ENCODE measurements around the gene SVEP1. TPM values are rescaled to one million over a fixed set of nuclear protein-coding genes. Genes with fewer than 3 reads are reported as not detected.
A peak's percentile ranks its signal among the peaks of the same experiment; 100 is the strongest.

The SVEP1 gene
- total RNA-seq, 1 donor from 2014 or later, result 0.56 TPM

DNA sequence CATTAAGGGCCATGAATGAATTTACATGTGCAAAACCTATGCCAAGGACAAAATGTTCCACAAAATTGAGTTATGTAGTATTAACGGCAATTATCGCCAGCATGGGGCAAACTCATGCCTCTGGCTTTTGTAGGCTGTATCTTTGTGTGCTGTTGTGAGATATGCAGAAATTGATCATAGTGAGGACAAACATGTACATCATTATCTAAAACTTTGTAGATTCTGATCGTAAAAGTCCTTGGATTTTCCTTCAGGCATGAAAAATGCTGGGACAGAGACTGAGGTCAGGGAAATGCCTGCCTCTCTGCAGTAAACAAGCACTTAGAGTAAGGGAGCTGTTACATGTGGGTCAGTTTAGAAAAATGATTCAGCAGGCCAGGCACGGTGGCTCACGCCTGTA, 236.0 kb downstream of the SVEP1 start:
- Histone ChIP-seq H3K36me3 (no peaks in the 10 kb centered on the region), H3K9me3 (ENCODE audit: low read depth) (no peaks in the 10 kb centered on the region), H3K4me3 (no peak overlapping the region), H3K79me2 (ENCODE audit: low read depth) (no peaks in the 10 kb centered on the region), H3K27ac (no peak overlapping the region), H4K20me1 (ENCODE audit: low read depth) (no peaks in the 10 kb centered on the region), H3K9ac (no peak overlapping the region), H3F3A (ENCODE audit: low read depth) (no peaks in the 10 kb centered on the region), H2AFZ (replicated peaks) (no peak overlapping the region), H3K4me1 (no peaks in the 10 kb centered on the region), H3K4me2 (no peak overlapping the region), H3K27me3 (no peaks in the 10 kb centered on the region)
- no peak overlapping the region for H3K4me3 Mint-ChIP-seq
- H3K9me3 Mint-ChIP-seq, result no peaks in the 10 kb centered on the region
- H3K4me1 Mint-ChIP-seq, result no peaks in the 10 kb centered on the region
- no peak for DNase-seq (ENCODE audit: low spot score)
- TF ChIP-seq, protein P1, sequence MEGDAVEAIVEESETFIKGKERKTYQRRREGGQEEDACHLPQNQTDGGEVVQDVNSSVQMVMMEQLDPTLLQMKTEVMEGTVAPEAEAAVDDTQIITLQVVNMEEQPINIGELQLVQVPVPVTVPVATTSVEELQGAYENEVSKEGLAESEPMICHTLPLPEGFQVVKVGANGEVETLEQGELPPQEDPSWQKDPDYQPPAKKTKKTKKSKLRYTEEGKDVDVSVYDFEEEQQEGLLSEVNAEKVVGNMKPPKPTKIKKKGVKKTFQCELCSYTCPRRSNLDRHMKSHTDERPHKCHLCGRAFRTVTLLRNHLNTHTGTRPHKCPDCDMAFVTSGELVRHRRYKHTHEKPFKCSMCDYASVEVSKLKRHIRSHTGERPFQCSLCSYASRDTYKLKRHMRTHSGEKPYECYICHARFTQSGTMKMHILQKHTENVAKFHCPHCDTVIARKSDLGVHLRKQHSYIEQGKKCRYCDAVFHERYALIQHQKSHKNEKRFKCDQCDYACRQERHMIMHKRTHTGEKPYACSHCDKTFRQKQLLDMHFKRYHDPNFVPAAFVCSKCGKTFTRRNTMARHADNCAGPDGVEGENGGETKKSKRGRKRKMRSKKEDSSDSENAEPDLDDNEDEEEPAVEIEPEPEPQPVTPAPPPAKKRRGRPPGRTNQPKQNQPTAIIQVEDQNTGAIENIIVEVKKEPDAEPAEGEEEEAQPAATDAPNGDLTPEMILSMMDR (IDR thresholded peaks at IDR 0.05), result no peak
- TF ChIP-seq EZH2 (IDR thresholded peaks at IDR 0.05) (no peak), EZH2phosphoT487 (IDR thresholded peaks at IDR 0.05) (no peak)
- no peak overlapping the region for H3K27ac Mint-ChIP-seq
- H3K36me3 Mint-ChIP-seq, result no peaks in the 10 kb centered on the region
- H3K27me3 Mint-ChIP-seq (ENCODE audit: insufficient read depth, low read depth), result peaks cover 4% of the 10 kb centered on the region

DNA sequence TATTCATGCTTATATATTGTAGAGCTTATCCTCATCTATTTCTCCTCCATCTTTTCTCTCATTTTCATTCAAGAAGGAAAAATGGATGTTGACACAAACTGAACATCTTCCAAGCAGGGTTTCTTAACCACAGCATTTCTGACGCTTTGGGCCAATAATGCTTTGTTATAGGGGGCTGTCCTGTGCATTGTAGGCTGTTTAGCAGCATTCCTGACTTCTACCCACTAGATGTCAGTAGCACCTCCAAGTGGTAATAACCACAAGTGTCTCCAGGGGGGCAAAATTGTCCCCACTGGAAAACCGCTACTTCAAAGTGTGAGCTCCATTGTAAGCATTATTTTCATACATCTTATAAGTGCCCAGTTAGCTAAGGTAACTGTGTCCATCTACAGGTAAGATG, 239.2 kb downstream of the SVEP1 start:
- H3K27ac ChIP-seq, result no peak overlapping the region
- H4K20me1 ChIP-seq (ENCODE audit: low read depth), result no peaks in the 10 kb centered on the region
- H2AFZ ChIP-seq (replicated peaks), result no peak overlapping the region
- TF ChIP-seq, protein P1 (IDR thresholded peaks at IDR 0.05), result peak; percentile 53
- TF ChIP-seq EZH2phosphoT487 (IDR thresholded peaks at IDR 0.05), result no peak
- Mint-ChIP-seq H3K36me3 (no peaks in the 10 kb centered on the region), H3K27ac (no peak overlapping the region), H3K4me3 (no peak overlapping the region), H3K27me3 (ENCODE audit: insufficient read depth, low read depth) (peaks cover 2% of the 10 kb centered on the region), H3K4me1 (no peaks in the 10 kb centered on the region), H3K9me3 (no peaks in the 10 kb centered on the region)
- no peaks in the 10 kb centered on the region for H3K9me3 ChIP-seq (ENCODE audit: low read depth)
- peak; percentile 50 for DNase-seq (ENCODE audit: low spot score)
- no peaks in the 10 kb centered on the region for H3F3A ChIP-seq (ENCODE audit: low read depth)
- H3K4me2 ChIP-seq, result no peak overlapping the region
- no peaks in the 10 kb centered on the region for H3K27me3 ChIP-seq
- H3K36me3 ChIP-seq, result no peaks in the 10 kb centered on the region
- H3K4me1 ChIP-seq, result no peaks in the 10 kb centered on the region
- H3K4me3 ChIP-seq, result no peak overlapping the region
- no peak overlapping the region for H3K9ac ChIP-seq
- no peaks in the 10 kb centered on the region for H3K79me2 ChIP-seq (ENCODE audit: low read depth)

DNA sequence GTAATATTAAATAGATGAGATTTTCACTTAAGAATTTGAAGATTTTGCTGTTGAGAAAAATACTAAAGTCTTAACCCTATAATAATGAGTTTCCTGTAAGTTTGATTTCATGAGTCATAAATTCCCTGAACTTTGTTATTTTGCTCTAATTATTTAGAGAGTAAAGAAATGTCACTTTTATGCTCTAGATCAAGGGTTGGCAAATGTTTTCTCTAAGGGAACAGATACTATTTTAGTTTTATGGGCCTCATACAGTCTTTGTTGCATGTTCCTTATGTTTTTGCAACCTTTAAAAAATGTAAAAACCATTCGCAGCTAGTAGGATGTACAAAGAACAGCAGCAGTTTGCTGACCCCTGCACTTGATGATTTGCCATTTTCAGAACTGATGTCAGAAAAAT, 241.4 kb downstream of the SVEP1 start:
- no peaks in the 10 kb centered on the region for H3K4me1 ChIP-seq
- no peak overlapping the region for H3K27ac ChIP-seq
- H3F3A ChIP-seq (ENCODE audit: low read depth), result no peaks in the 10 kb centered on the region
- no peak overlapping the region for H3K4me2 ChIP-seq
- H3K27me3 ChIP-seq, result no peaks in the 10 kb centered on the region
- no peaks in the 10 kb centered on the region for H3K27me3 Mint-ChIP-seq (ENCODE audit: insufficient read depth, low read depth)
- H3K9me3 Mint-ChIP-seq, result no peaks in the 10 kb centered on the region
- TF ChIP-seq EZH2phosphoT487 (IDR thresholded peaks at IDR 0.05) (no peak), EZH2 (IDR thresholded peaks at IDR 0.05) (no peak)
- TF ChIP-seq, protein P1 (IDR thresholded peaks at IDR 0.05), result no peak
- no peaks in the 10 kb centered on the region for H3K79me2 ChIP-seq (ENCODE audit: low read depth)
- no peaks in the 10 kb centered on the region for H3K4me1 Mint-ChIP-seq
- no peak overlapping the region for H3K4me3 ChIP-seq
- H3K9ac ChIP-seq, result no peak overlapping the region
- no peak for DNase-seq (ENCODE audit: low spot score)
- H4K20me1 ChIP-seq (ENCODE audit: low read depth), result no peaks in the 10 kb centered on the region
- H3K4me3 Mint-ChIP-seq, result no peak overlapping the region
- H3K36me3 ChIP-seq, result no peaks in the 10 kb centered on the region
- H3K36me3 Mint-ChIP-seq, result no peaks in the 10 kb centered on the region
- no peak overlapping the region for H2AFZ ChIP-seq (replicated peaks)
- no peak overlapping the region for H3K27ac Mint-ChIP-seq
- no peaks in the 10 kb centered on the region for H3K9me3 ChIP-seq (ENCODE audit: low read depth)

DNA sequence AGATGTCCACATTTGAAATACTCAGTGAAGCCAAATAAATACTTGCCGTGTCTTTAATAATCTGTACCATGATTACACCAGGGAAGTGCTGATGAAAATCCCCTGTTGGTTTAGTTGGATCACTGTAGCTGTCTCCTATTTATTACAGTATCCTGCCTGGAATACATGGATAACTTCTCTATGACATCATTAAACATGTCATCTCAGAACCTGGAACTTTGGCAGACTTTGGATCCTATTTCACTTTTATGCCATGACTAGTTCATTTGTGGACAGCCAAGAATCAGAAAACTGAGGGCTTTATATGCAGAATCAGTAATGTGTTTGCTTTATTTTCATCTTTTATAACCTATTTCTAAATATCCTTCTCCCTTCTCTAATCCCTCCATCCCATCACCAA, 241.8 kb downstream of the SVEP1 start, which contains the start of gene TXNDC8:
Gene TXNDC8 (minus strand): TSS at position 137 of the 400 bp plus-strand sequence.
- no peak within 1 kb of the TSS for H3K27ac Mint-ChIP-seq
- Histone ChIP-seq H3K27me3 (no peaks in the 10 kb centered on the region), H3K9me3 (ENCODE audit: low read depth) (no peaks in the 10 kb centered on the region), H3F3A (ENCODE audit: low read depth) (no peaks in the 10 kb centered on the region), H3K36me3 (no peaks in the 10 kb centered on the region), H3K4me3 (no peak within 1 kb of the TSS), H4K20me1 (ENCODE audit: low read depth) (no peaks in the 10 kb centered on the region), H3K79me2 (ENCODE audit: low read depth) (no peaks in the 10 kb centered on the region), H3K9ac (no peak within 1 kb of the TSS), H3K27ac (no peak within 1 kb of the TSS), H3K4me1 (no peaks in the 10 kb centered on the region), H3K4me2 (no peak within 1 kb of the TSS), H2AFZ (replicated peaks) (no peak within 1 kb of the TSS)
- DNase-seq (ENCODE audit: low spot score), result no peak
- no peaks in the 10 kb centered on the region for H3K36me3 Mint-ChIP-seq
- TF ChIP-seq EZH2 (IDR thresholded peaks at IDR 0.05) (no peak), EZH2phosphoT487 (IDR thresholded peaks at IDR 0.05) (no peak)
- TF ChIP-seq, protein P1 (IDR thresholded peaks at IDR 0.05), result no peak
- H3K9me3 Mint-ChIP-seq, result no peaks in the 10 kb centered on the region
- no peaks in the 10 kb centered on the region for H3K4me1 Mint-ChIP-seq
- no peaks in the 10 kb centered on the region for H3K27me3 Mint-ChIP-seq (ENCODE audit: insufficient read depth, low read depth)
- no peak within 1 kb of the TSS for H3K4me3 Mint-ChIP-seq

All from neural progenitor cell (in vitro differentiated cells).